Spinal cord (tissue), 10 donors: ENCODE measurements around the gene IGDCC3. TPM values are rescaled to one million over a fixed set of nuclear protein-coding genes. Genes with fewer than 3 reads are reported as not detected.
"Not testable (repeated sequence)": the region's sequence is repeated elsewhere in the genome, so short reads cannot be mapped to it uniquely, and the experiment has no call there.

Source experiments
- DNase-seq, 6 donors: peaks; one replicate each; pipeline versions ENCODE4 v3.0.0 to v3.0.0-alpha.2; 2013 to 2015; ENCODE audit warnings: low spot score in 6 of 6, low read depth in 4 of 6
- H3K27ac ChIP-seq: one replicate; pipeline ENCODE4 v1.5.1; 2013; ENCODE audit warnings: low read depth, low read length, control low read depth
- H3K27me3 ChIP-seq: one replicate; pipeline ENCODE4 v1.6.1; 2013; ENCODE audit warnings: low read length; ENCODE audit not compliant: control insufficient read depth, insufficient read depth
- H3K36me3 ChIP-seq: one replicate; pipeline ENCODE4 v1.6.1; 2013; ENCODE audit warnings: low read length; ENCODE audit not compliant: control insufficient read depth, insufficient read depth
- H3K4me1 ChIP-seq: one replicate; pipeline ENCODE4 v1.6.1; 2013; ENCODE audit warnings: low read length; ENCODE audit not compliant: control insufficient read depth, insufficient read depth
- H3K4me3 ChIP-seq: one replicate; pipeline ENCODE4 v1.5.1; 2013; ENCODE audit warnings: low read depth, low read length, control low read depth
- H3K9me3 ChIP-seq: one replicate; pipeline ENCODE4 v1.6.1; 2013; ENCODE audit warnings: low read length; ENCODE audit not compliant: control insufficient read depth, insufficient read depth
- WGBS: methylation state at CpG from one replicate; pipeline ENCODE4 v1.1.5; 2013; ENCODE audit warnings: missing lambda C conversion rate; ENCODE audit not compliant: insufficient coverage; 5-methylcytosine and 5-hydroxymethylcytosine counted together
- polyA plus RNA-seq, 2 donors: library from polyadenylated mRNA; unstranded; fragments of 120-200 nt; gene quantifications; one replicate each; pipeline ENCODE4 v1.2.1, GENCODE V29; 2013; ENCODE audit not compliant: insufficient read length in 2 of 2
- total RNA-seq, 2 donors: library from RNA; depleted of rRNA in 1 of 2; stranded (reverse); fragments of 120-200 nt in 1 of 2; fragments of >200 nt in 1 of 2; gene quantifications; one replicate each; pipeline versions ENCODE4 v1.2.3 to v1.2.4, GENCODE V29; 2013 to 2014
- donor health status: healthy.

IGDCC3 gene
- total and polyA plus RNA-seq, 4 donors = 3.6 to 20.7 (median 10.9) TPM

- peaks cover 26% of the 10 kb centered on the region for H3K36me3 ChIP-seq
- H3K9me3 ChIP-seq = no peaks in the 10 kb centered on the region
- peaks cover 29% of the 10 kb centered on the region for H3K4me1 ChIP-seq
- H3K27me3 ChIP-seq = peaks cover 31% of the 10 kb centered on the region
- no peak overlapping the region for H3K4me3 ChIP-seq
- H3K27ac ChIP-seq = no peak overlapping the region
- 100% methylated on average over 3 of the region's 11 CpGs for WGBS
- DNase-seq = no peak
Measured at GRCh38 chr15:65399001-65399706, 21.4 kb upstream of the IGDCC3 start.

GRCh38 chr15:65398486-65398885 lies 20.7 kb upstream of the IGDCC3 start:
- WGBS = 93% methylated on average over 4 of the region's 16 CpGs
- H3K4me3 ChIP-seq, H3K9me3 ChIP-seq, DNase-seq, H3K27ac ChIP-seq: not testable (repeated sequence)
- Histone ChIP-seq H3K27me3 (peaks cover 31% of the 10 kb centered on the region), H3K36me3 (peaks cover 33% of the 10 kb centered on the region), H3K4me1 (peaks cover 29% of the 10 kb centered on the region)

DNA sequence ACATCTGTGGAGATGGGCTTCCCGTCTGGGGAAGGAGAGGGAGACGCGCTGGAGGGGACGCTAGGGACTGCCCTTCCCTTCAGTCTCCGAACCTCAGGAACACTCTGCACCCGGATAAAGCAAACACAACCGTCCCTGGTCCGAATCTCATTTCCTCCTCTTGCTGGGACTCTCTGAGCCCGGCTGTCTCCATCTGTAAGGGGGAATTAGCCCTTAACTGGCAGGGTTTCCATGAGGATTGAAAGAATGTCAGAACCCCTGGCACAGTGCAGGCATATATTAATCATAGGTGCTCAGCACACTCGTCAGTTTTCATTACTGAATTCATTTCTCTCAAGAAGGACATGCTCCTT lies 19.1 kb upstream of the IGDCC3 start:
- H3K36me3 ChIP-seq = peaks cover 39% of the 10 kb centered on the region
- H3K27me3 ChIP-seq = peaks cover 31% of the 10 kb centered on the region
- DNase-seq = no peak

DNA sequence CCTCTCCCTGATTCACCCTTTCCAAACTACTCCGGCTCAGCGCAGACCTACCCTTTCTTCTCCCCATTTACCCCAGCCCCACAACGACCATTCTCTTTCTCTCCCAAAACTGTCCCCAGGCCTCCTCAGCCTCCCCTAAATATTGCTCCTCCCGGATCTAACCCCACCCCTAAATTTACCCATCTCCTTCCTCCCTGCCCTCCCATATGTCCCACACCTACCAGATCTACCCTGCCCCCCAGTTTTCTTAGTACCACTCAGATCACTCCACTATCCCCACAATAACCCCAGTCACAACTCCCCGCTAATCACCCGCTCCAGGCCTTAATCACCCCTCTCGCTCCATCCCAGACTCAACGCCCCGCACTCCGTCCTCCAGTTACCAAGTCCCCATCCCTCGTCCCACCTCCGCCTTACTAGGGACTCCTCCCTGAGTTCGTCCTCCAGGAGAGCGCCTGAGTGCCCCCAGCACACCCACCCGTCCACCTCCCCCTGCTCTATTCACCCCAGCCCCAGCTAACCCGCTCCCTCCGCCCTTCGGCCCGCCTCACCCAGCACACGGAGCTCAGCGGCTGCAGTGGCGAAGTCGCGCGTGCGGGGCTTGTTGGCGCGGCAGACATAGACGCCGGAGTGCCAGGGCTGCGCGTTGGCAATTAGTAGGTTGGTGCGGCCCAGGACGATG lies 18.6 kb upstream of the IGDCC3 start:
- Histone ChIP-seq H3K4me3 (no peak overlapping the region), H3K4me1 (peaks cover 23% of the 10 kb centered on the region), H3K9me3 (no peaks in the 10 kb centered on the region), H3K36me3 (peaks cover 42% of the 10 kb centered on the region), H3K27me3 (peaks cover 31% of the 10 kb centered on the region), H3K27ac (no peak overlapping the region)
- 27% methylated on average over 34 of the region's 34 CpGs for WGBS
- peak in 2 of 6 donors; percentile 32 to 48 for DNase-seq

More for the DNA sequence above, 19.1 kb upstream of the IGDCC3 start:
- Histone ChIP-seq H3K4me1 (peaks cover 28% of the 10 kb centered on the region), H3K9me3 (no peaks in the 10 kb centered on the region), H3K27ac (no peak overlapping the region), H3K4me3 (no peak overlapping the region)
- WGBS = 43% methylated on average over 7 of the region's 10 CpGs

GRCh38 chr15:65395567-65396202 lies 17.9 kb upstream of the IGDCC3 start:
- 9% methylated on average over 62 of the region's 72 CpGs for WGBS
- H3K27ac ChIP-seq = no peak overlapping the region
- H3K27me3 ChIP-seq = peaks cover 31% of the 10 kb centered on the region
- peaks cover 47% of the 10 kb centered on the region for H3K36me3 ChIP-seq
- no peak overlapping the region for H3K4me3 ChIP-seq
- H3K4me1 ChIP-seq = peaks cover 16% of the 10 kb centered on the region
- peak in 2 of 6 donors; percentile 45 to 69 for DNase-seq
- H3K9me3 ChIP-seq = no peaks in the 10 kb centered on the region

DNA sequence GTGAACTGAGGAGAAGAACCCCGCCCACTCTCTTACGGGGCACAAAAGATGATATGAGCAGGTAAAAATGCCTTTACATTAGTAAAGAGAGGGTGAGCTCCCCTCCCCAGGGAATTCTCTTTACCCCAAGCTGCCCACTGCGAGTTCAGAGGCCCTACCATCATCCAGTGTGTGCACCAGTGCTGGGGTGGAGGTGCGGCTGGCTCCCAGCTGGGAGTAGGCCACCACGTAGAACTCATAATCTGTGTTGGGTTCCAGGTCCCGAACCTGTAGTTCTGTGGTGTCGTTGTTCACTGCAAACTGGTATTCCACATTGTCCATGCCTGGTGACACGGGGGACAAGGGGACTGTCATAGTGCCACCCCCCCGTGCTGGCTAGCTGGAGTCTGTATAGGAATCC lies 17.1 kb upstream of the IGDCC3 start:
- no peaks in the 10 kb centered on the region for H3K9me3 ChIP-seq
- no peak for DNase-seq
- peaks cover 31% of the 10 kb centered on the region for H3K27me3 ChIP-seq
- peaks cover 13% of the 10 kb centered on the region for H3K4me1 ChIP-seq
- no peak overlapping the region for H3K27ac ChIP-seq
- peaks cover 51% of the 10 kb centered on the region for H3K36me3 ChIP-seq
- 91% methylated on average over 5 of the region's 9 CpGs for WGBS
- H3K4me3 ChIP-seq = no peak overlapping the region

- Histone ChIP-seq H3K4me1 (peaks cover 13% of the 10 kb centered on the region), H3K27ac (no peak overlapping the region), H3K27me3 (peaks cover 31% of the 10 kb centered on the region), H3K4me3 (no peak overlapping the region), H3K9me3 (no peaks in the 10 kb centered on the region), H3K36me3 (peaks cover 57% of the 10 kb centered on the region)
- no peak for DNase-seq
- WGBS = 87% methylated on average over 10 of the region's 11 CpGs
Measured at GRCh38 chr15:65394280-65394789, 16.5 kb upstream of the IGDCC3 start.

GRCh38 chr15:65393557-65393956 lies 15.8 kb upstream of the IGDCC3 start:
- Histone ChIP-seq H3K27me3 (peaks cover 27% of the 10 kb centered on the region), H3K9me3 (no peaks in the 10 kb centered on the region), H3K4me1 (peaks cover 13% of the 10 kb centered on the region), H3K4me3 (no peak overlapping the region), H3K27ac (no peak overlapping the region), H3K36me3 (peaks cover 65% of the 10 kb centered on the region)
- WGBS = 85% methylated on average over 8 of the region's 8 CpGs
- DNase-seq = no peak

- Histone ChIP-seq H3K4me1 (peaks cover 13% of the 10 kb centered on the region), H3K27ac (no peak overlapping the region), H3K36me3 (peaks cover 69% of the 10 kb centered on the region), H3K9me3 (no peaks in the 10 kb centered on the region), H3K4me3 (no peak overlapping the region), H3K27me3 (peaks cover 27% of the 10 kb centered on the region)
- 98% methylated on average over 11 of the region's 13 CpGs for WGBS
- no peak for DNase-seq
Measured at GRCh38 chr15:65393091-65393490, 15.3 kb upstream of the IGDCC3 start.
